ENCODE results near the gene VGLL4. TPM values are rescaled to one million over a fixed set of nuclear protein-coding genes. Genes with fewer than 3 reads are reported as not detected.

The VGLL4 gene
- total and polyA plus RNA-seq, 5 donors from 2014 or later, result 8.5 to 16.3 (median 14.0) TPM

DNA sequence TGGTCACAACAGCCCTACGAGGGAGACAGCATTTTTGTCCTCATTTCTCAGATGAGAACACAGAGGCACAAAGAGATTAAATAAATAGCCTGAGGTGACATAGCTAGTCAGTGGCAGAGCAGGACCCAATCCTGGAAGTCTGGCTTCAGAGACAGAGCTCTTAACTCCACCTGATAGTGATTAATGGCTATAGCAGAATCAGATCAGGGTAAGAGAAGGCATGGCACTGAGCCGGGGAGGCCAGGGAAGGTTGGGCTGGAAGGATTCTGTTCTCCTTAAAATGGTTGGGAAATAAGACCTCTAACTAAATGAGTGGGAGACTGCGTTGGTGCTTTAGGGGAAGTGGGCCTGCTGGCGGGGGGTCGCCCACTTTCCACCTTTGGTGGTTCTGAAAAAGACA is 104.5 kb downstream of the VGLL4 start:
- Mint-ChIP-seq H3K4me1 (peaks cover 0 to 4% (median 0%) of the 10 kb centered on the region in 4 donors), H3K27me3 (no peaks in the 10 kb centered on the region), H3K9me3 (peaks cover 0 to 2% (median 0%) of the 10 kb centered on the region in 7 donors), H3K27ac (peak overlapping the region in 1 of 3 donors; percentile 20), H3K4me3 (no peak overlapping the region), H3K36me3 (peaks cover 6% of the 10 kb centered on the region)
- Histone ChIP-seq H3K9me3 (ENCODE audit: control insufficient read depth in 2 of 2, low read length in 2 of 2) (no peaks in the 10 kb centered on the region), H3K4me1 (ENCODE audit: control insufficient read depth, insufficient read depth, low read length, poor library complexity, severe bottlenecking) (no peaks in the 10 kb centered on the region), H3K36me3 (ENCODE audit: control insufficient read depth, insufficient read depth, low read length) (no peaks in the 10 kb centered on the region), H3K4me3 (ENCODE audit: low read depth, low read length) (no peak overlapping the region), H3K27ac (ENCODE audit: insufficient read depth, low read length, poor library complexity, severe bottlenecking) (no peak overlapping the region), H3K27me3 (ENCODE audit: control insufficient read depth, insufficient read depth, low read length) (no peaks in the 10 kb centered on the region)
- no peak for ATAC-seq (ENCODE audit: low read depth in 2 of 2)
- DNase-seq, result no peak

DNA sequence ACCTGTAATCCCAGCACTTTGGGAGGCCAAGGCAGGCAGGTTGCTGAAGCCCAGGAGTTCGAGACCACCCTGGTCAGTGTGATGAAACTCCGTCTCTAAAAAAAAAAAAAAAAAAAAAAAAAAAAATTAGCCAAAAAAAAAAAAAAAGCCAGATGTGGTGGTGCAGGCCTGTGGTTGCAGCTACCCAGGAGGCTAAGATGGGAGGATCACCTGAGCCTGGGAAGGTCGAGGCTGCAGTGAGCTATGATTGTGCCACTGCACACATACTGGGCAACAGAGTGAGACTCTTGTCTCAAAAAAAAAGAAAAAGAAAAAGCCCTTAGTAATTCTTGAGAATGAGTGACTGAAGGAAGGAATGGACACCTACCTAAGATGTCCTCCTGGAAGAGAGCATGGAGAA is 105.1 kb downstream of the VGLL4 start:
- Mint-ChIP-seq H3K4me1 (peaks cover 0 to 4% (median 0%) of the 10 kb centered on the region in 4 donors), H3K27ac (no peak overlapping the region), H3K4me3 (no peak overlapping the region), H3K27me3 (no peaks in the 10 kb centered on the region), H3K36me3 (peaks cover 6% of the 10 kb centered on the region), H3K9me3 (peaks cover 0 to 2% (median 0%) of the 10 kb centered on the region in 7 donors)
- no peaks in the 10 kb centered on the region for H3K27me3 ChIP-seq (ENCODE audit: control insufficient read depth, insufficient read depth, low read length)
- ATAC-seq (ENCODE audit: low read depth in 2 of 2) (no peak), DNase-seq (no peak)
- H3K36me3 ChIP-seq (ENCODE audit: control insufficient read depth, insufficient read depth, low read length), result no peaks in the 10 kb centered on the region
- no peaks in the 10 kb centered on the region for H3K9me3 ChIP-seq (ENCODE audit: control insufficient read depth in 2 of 2, low read length in 2 of 2)
- no peak overlapping the region for H3K27ac ChIP-seq (ENCODE audit: insufficient read depth, low read length, poor library complexity, severe bottlenecking)
- no peaks in the 10 kb centered on the region for H3K4me1 ChIP-seq (ENCODE audit: control insufficient read depth, insufficient read depth, low read length, poor library complexity, severe bottlenecking)
- no peak overlapping the region for H3K4me3 ChIP-seq (ENCODE audit: low read depth, low read length)

DNA sequence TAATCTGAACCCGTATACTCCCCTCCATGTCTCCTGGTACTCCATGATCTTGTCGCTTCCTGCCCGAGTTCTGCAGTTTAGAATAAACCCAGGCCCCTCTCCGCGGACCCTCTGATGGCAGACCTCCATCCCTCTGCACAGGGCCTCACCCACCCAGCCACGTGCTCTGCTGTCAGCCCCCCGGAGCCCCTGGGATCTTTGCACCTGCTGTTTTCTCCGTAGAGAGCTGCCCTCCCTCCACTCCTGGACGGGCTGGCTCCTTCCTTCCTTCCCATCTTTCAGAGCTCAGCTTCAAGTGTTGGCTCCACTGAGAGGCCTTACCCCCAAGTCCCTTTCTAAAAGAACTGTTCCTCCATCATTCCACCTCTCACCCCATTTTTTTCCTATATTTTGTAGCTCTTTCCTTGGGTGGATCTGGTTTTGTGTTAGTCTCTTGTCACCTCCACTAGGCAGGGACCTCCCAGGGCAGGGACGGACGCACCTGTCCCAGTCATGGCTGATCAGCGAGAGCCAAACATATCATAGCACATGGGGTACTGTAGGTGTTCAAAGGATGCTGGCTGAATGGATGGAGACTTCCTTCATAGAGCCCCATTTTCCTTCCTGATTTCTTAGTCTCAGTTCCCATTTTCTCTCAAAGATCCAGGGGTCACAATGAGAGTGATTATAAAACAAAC is 106.6 kb downstream of the VGLL4 start:
- ATAC-seq (ENCODE audit: low read depth in 2 of 2) (no peak), DNase-seq (no peak)
- Mint-ChIP-seq H3K27me3 (no peaks in the 10 kb centered on the region), H3K9me3 (peaks cover 0 to 2% (median 0%) of the 10 kb centered on the region in 7 donors), H3K36me3 (peaks cover 8% of the 10 kb centered on the region), H3K4me1 (peaks cover 0 to 4% (median under 1%) of the 10 kb centered on the region in 4 donors), H3K27ac (peak overlapping the region in 2 of 3 donors; percentile 9 to 59), H3K4me3 (peak overlapping the region in 1 of 4 donors; percentile 34)
- Histone ChIP-seq H3K4me1 (ENCODE audit: control insufficient read depth, insufficient read depth, low read length, poor library complexity, severe bottlenecking) (no peaks in the 10 kb centered on the region), H3K4me3 (ENCODE audit: low read depth, low read length) (no peak overlapping the region), H3K27ac (ENCODE audit: insufficient read depth, low read length, poor library complexity, severe bottlenecking) (no peak overlapping the region), H3K36me3 (ENCODE audit: control insufficient read depth, insufficient read depth, low read length) (no peaks in the 10 kb centered on the region), H3K27me3 (ENCODE audit: control insufficient read depth, insufficient read depth, low read length) (no peaks in the 10 kb centered on the region), H3K9me3 (ENCODE audit: control insufficient read depth in 2 of 2, low read length in 2 of 2) (no peaks in the 10 kb centered on the region)

DNA sequence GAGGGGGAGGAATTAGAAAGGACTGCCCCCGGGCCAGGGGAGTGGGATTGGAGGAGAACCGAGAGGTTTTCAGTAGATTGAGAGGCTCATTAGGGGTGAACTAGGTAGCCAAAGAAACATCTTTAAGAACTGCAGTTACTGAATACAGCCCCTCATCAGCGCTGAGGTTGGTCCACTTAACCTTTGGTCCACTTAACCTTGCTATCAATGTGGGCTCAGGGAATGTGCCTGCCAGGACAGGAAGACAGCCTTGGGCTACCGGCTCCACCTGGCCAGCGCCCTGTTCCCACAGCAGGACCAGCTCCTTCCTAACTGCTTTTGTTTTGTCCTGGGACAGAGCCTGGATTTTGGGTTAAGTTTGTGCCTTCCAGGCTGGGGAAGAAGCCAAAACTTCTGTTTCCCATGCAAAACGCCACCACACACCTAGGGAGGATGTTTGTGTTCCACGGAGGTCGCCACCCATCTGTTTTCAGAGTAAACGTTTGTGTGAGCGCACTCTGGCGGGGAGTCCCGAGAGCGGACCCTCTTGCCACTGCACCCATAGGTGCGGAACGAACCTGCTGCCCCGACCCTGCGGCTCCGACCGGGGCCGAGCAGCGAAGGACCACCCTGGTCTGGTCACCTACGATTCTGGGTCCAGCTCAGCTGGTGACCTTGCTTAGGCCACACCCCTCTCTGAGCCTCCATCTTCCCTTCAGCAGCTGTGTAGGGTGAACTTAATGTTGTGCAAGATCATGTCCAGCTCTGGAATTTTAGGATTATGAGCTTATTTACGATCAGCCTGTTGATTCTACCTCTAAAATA is 107.4 kb downstream of the VGLL4 start:
- H3K27ac ChIP-seq (ENCODE audit: insufficient read depth, low read length, poor library complexity, severe bottlenecking), result no peak overlapping the region
- H3K36me3 ChIP-seq (ENCODE audit: control insufficient read depth, insufficient read depth, low read length), result no peaks in the 10 kb centered on the region
- Mint-ChIP-seq H3K4me3 (no peak overlapping the region), H3K27ac (no peak overlapping the region), H3K4me1 (peaks cover 0 to 4% (median 2%) of the 10 kb centered on the region in 4 donors), H3K36me3 (peaks cover 5% of the 10 kb centered on the region), H3K9me3 (peaks cover 0 to 2% (median 0%) of the 10 kb centered on the region in 7 donors), H3K27me3 (no peaks in the 10 kb centered on the region)
- no peak overlapping the region for H3K4me3 ChIP-seq (ENCODE audit: low read depth, low read length)
- H3K4me1 ChIP-seq (ENCODE audit: control insufficient read depth, insufficient read depth, low read length, poor library complexity, severe bottlenecking), result no peaks in the 10 kb centered on the region
- H3K27me3 ChIP-seq (ENCODE audit: control insufficient read depth, insufficient read depth, low read length), result no peaks in the 10 kb centered on the region
- DNase-seq (no peak), ATAC-seq (ENCODE audit: low read depth in 2 of 2) (no peak)
- no peaks in the 10 kb centered on the region for H3K9me3 ChIP-seq (ENCODE audit: control insufficient read depth in 2 of 2, low read length in 2 of 2)

DNA sequence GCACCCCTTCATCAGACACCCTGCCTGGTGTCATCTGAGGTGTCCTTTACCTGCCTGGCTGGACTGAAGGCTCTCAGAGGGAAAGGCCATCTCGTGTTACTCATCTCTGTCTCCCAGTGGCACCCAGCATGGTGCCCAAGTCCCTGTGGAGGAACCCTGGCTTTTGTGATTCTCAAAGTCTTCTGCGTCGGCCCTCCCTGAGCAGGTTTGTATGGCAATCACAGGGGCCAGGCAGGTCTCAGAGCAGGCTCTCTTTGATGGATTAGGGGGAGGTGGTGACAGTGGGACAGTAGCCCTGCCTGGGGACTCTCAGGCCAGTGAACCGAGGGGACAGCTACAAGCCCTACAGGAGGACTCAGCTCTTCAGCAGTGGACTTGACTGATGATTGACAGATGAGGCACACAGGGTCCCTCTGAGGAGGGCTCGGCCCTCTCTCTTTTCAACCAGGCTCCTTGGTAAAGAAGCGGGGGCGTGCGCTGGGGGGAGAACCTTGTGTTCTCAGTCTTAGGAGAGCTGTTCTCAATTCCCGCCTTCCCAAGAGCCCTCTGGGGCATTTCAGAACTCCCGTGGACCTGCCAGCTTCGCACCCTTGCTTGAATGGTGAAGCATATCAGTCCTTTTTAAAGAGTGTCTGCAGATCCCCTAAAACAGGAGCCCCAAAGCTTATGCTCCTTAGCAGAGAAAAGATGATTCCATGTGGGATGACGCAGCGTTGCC is 108.3 kb downstream of the VGLL4 start:
- H3K27me3 Mint-ChIP-seq, result no peaks in the 10 kb centered on the region
- H3K4me3 ChIP-seq (ENCODE audit: low read depth, low read length), result no peak overlapping the region
- H3K9me3 Mint-ChIP-seq, result peaks cover 0 to 2% (median 0%) of the 10 kb centered on the region in 7 donors
- no peak overlapping the region for H3K27ac ChIP-seq (ENCODE audit: insufficient read depth, low read length, poor library complexity, severe bottlenecking)
- no peaks in the 10 kb centered on the region for H3K9me3 ChIP-seq (ENCODE audit: control insufficient read depth in 2 of 2, low read length in 2 of 2)
- H3K36me3 ChIP-seq (ENCODE audit: control insufficient read depth, insufficient read depth, low read length), result no peaks in the 10 kb centered on the region
- H3K4me1 Mint-ChIP-seq, result peaks cover 0 to 4% (median under 1%) of the 10 kb centered on the region in 4 donors
- ATAC-seq (ENCODE audit: low read depth in 2 of 2), result no peak
- DNase-seq, result no peak
- no peaks in the 10 kb centered on the region for H3K4me1 ChIP-seq (ENCODE audit: control insufficient read depth, insufficient read depth, low read length, poor library complexity, severe bottlenecking)
- H3K27me3 ChIP-seq (ENCODE audit: control insufficient read depth, insufficient read depth, low read length), result no peaks in the 10 kb centered on the region
- H3K27ac Mint-ChIP-seq, result no peak overlapping the region
- no peak overlapping the region for H3K4me3 Mint-ChIP-seq
- H3K36me3 Mint-ChIP-seq, result peaks cover 3% of the 10 kb centered on the region

DNA sequence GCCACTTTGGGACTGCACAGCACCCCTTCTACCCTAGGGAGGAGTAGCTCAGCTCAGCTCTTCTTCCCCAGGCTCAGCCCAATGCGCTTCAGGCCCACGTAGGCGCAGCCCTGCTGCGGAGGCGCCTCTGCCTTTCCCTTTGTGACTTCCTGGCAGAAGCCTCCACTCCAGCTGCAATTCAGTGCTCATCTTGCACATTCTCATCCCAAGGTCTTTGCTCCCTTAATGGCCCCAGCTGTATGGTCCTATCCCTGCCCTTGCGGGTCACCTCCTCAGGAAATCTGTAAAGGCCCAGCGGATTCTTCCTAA is 109.0 kb downstream of the VGLL4 start:
- H3K36me3 ChIP-seq (ENCODE audit: control insufficient read depth, insufficient read depth, low read length), result no peaks in the 10 kb centered on the region
- Mint-ChIP-seq H3K36me3 (peaks cover 3% of the 10 kb centered on the region), H3K27me3 (no peaks in the 10 kb centered on the region), H3K4me1 (peaks cover 0 to 4% (median under 1%) of the 10 kb centered on the region in 4 donors), H3K9me3 (peaks cover 0 to 2% (median 0%) of the 10 kb centered on the region in 7 donors), H3K27ac (no peak overlapping the region), H3K4me3 (no peak overlapping the region)
- no peaks in the 10 kb centered on the region for H3K4me1 ChIP-seq (ENCODE audit: control insufficient read depth, insufficient read depth, low read length, poor library complexity, severe bottlenecking)
- no peaks in the 10 kb centered on the region for H3K9me3 ChIP-seq (ENCODE audit: control insufficient read depth in 2 of 2, low read length in 2 of 2)
- no peak overlapping the region for H3K27ac ChIP-seq (ENCODE audit: insufficient read depth, low read length, poor library complexity, severe bottlenecking)
- H3K4me3 ChIP-seq (ENCODE audit: low read depth, low read length), result no peak overlapping the region
- no peak for ATAC-seq (ENCODE audit: low read depth in 2 of 2)
- H3K27me3 ChIP-seq (ENCODE audit: control insufficient read depth, insufficient read depth, low read length), result no peaks in the 10 kb centered on the region
- no peak for DNase-seq

DNA sequence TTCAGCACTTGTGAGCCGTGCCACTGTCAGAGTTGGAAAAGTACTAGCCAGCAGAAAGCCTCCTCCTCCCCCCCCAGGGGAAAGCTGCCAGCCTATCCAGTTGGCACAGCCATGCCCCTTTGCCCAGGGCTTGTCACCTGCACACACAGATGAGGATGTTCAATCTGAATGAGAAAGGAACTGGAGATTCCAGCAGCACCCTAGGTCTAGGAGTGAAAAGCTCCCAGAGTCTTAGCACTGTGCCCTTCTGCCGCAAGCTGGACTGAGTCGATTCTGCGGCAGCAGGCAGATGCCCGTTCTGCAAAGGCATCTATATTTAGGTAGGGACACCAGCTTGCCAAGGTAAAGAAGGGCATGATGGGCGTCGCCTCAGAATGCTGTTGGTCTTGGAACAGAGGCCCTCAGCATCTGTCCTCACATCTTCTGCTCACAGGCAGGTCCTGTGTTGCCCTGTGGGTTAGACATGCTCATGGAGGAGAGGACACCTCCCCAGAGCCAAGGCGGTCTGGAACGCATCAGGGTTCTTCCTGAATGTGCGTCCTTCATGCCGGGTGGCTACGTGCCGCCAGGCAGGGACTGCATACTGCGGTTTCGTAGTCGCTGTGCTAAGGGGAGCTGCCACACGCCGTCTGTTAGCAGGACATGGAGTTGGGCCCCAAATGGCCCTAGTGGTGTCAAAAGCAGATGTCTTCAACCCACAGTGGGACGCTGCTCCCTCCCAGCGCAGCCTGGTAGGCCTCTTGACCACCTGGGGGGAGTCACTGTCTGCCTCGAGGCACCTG is 109.5 kb downstream of the VGLL4 start:
- Histone ChIP-seq H3K4me1 (ENCODE audit: control insufficient read depth, insufficient read depth, low read length, poor library complexity, severe bottlenecking) (no peaks in the 10 kb centered on the region), H3K4me3 (ENCODE audit: low read depth, low read length) (no peak overlapping the region), H3K36me3 (ENCODE audit: control insufficient read depth, insufficient read depth, low read length) (no peaks in the 10 kb centered on the region), H3K27ac (ENCODE audit: insufficient read depth, low read length, poor library complexity, severe bottlenecking) (no peak overlapping the region), H3K27me3 (ENCODE audit: control insufficient read depth, insufficient read depth, low read length) (no peaks in the 10 kb centered on the region), H3K9me3 (ENCODE audit: control insufficient read depth in 2 of 2, low read length in 2 of 2) (no peaks in the 10 kb centered on the region)
- Mint-ChIP-seq H3K4me3 (no peak overlapping the region), H3K27ac (no peak overlapping the region), H3K4me1 (peaks cover 0 to 4% (median under 1%) of the 10 kb centered on the region in 4 donors), H3K36me3 (peaks cover 3% of the 10 kb centered on the region), H3K9me3 (peaks cover 0 to 2% (median 0%) of the 10 kb centered on the region in 7 donors), H3K27me3 (no peaks in the 10 kb centered on the region)
- DNase-seq (no peak), ATAC-seq (ENCODE audit: low read depth in 2 of 2) (no peak)

Measured in CD4-positive, CD25-positive, alpha-beta regulatory T cell (primary cell).